ENCODE results near the gene IRGQ.

The IRGQ gene

GRCh38 chr19:43612374-43612773, 16.4 kb upstream of the IRGQ start:
- Histone ChIP-seq H3K27ac (ENCODE audit: low read length, poor library complexity, severe bottlenecking) (no peak overlapping the region), H2BK120ac (ENCODE audit: low read depth, low read length) (no peak overlapping the region), H2AK5ac (ENCODE audit: low read length, severe bottlenecking) (no peak overlapping the region), H2BK12ac (ENCODE audit: low read length in 2 of 2) (no peak overlapping the region), H3K4ac (ENCODE audit: low read depth in 1 of 2, low read length in 2 of 2) (no peak overlapping the region), H4K8ac (ENCODE audit: low read length) (no peak overlapping the region), H3K9ac (ENCODE audit: low read length) (no peak overlapping the region), H3K36me3 (ENCODE audit: control insufficient read depth in 1 of 2, insufficient read depth in 2 of 2, low read depth in 1 of 2, low read length in 2 of 2) (peaks cover 36 to 47% of the 10 kb centered on the region in 2 experiments), H3K4me3 (ENCODE audit: insufficient read depth in 1 of 2, low read depth in 1 of 2, low read length in 2 of 2) (no peak overlapping the region), H3K14ac (ENCODE audit: low read length in 2 of 2) (no peak overlapping the region), H2BK15ac (ENCODE audit: low read depth, poor library complexity, severe bottlenecking) (no peak overlapping the region), H3K4me2 (ENCODE audit: low read length, poor library complexity, severe bottlenecking) (no peak overlapping the region), H3K27me3 (ENCODE audit: control insufficient read depth in 1 of 2, insufficient read depth in 1 of 2, low read length in 2 of 2) (no peaks in the 10 kb centered on the region), H3K23ac (ENCODE audit: low read length in 2 of 2) (no peak overlapping the region), H4K91ac (ENCODE audit: low read length) (no peak overlapping the region), H3K9me3 (ENCODE audit: control insufficient read depth, low read length) (no peaks in the 10 kb centered on the region), H3K18ac (ENCODE audit: low read depth in 1 of 2, low read length in 2 of 2) (no peak overlapping the region), H3K4me1 (ENCODE audit: control insufficient read depth, insufficient read depth, low read depth, low read length) (peaks cover 9% of the 10 kb centered on the region), H3K79me1 (replicated peaks; ENCODE audit: low read length, poor library complexity, severe bottlenecking) (peaks cover 49% of the 10 kb centered on the region), H2AFZ (ENCODE audit: low read depth, low read length) (no peak overlapping the region), H2BK5ac (ENCODE audit: low read depth, low read length, poor library complexity, severe bottlenecking) (no peak overlapping the region)
- 99% methylated on average over 12 of the region's 12 CpGs for WGBS
- DNase-seq: no peak

GRCh38 chr19:43611788-43612187, 15.9 kb upstream of the IRGQ start, which contains the start of gene SRRM5:
SRRM5 (plus strand) TSS chr19:43612088; CDS start chr19:43612122, 34 bp downstream.
- 95% methylated on average over 3 of the region's 3 CpGs for WGBS
- Histone ChIP-seq H4K8ac (ENCODE audit: low read length) (no peak within 1 kb of the TSS), H3K4me2 (ENCODE audit: low read length, poor library complexity, severe bottlenecking) (no peak within 1 kb of the TSS), H2BK15ac (ENCODE audit: low read depth, poor library complexity, severe bottlenecking) (no peak within 1 kb of the TSS), H3K27ac (ENCODE audit: low read length, poor library complexity, severe bottlenecking) (peak within 1 kb of the TSS; percentile 3), H3K4me1 (ENCODE audit: control insufficient read depth, insufficient read depth, low read depth, low read length) (peaks cover 9% of the 10 kb centered on the region), H2BK5ac (ENCODE audit: low read depth, low read length, poor library complexity, severe bottlenecking) (no peak within 1 kb of the TSS), H3K4me3 (ENCODE audit: insufficient read depth in 1 of 2, low read depth in 1 of 2, low read length in 2 of 2) (no peak within 1 kb of the TSS), H3K36me3 (ENCODE audit: control insufficient read depth in 1 of 2, insufficient read depth in 2 of 2, low read depth in 1 of 2, low read length in 2 of 2) (peaks cover 40 to 52% of the 10 kb centered on the region in 2 experiments), H3K9me3 (ENCODE audit: control insufficient read depth, low read length) (no peaks in the 10 kb centered on the region), H3K14ac (ENCODE audit: low read length in 2 of 2) (no peak within 1 kb of the TSS), H2BK120ac (ENCODE audit: low read depth, low read length) (no peak within 1 kb of the TSS), H3K27me3 (ENCODE audit: control insufficient read depth in 1 of 2, insufficient read depth in 1 of 2, low read length in 2 of 2) (no peaks in the 10 kb centered on the region), H3K4ac (ENCODE audit: low read depth in 1 of 2, low read length in 2 of 2) (no peak within 1 kb of the TSS), H3K18ac (ENCODE audit: low read depth in 1 of 2, low read length in 2 of 2) (no peak within 1 kb of the TSS), H4K91ac (ENCODE audit: low read length) (no peak within 1 kb of the TSS), H2AK5ac (ENCODE audit: low read length, severe bottlenecking) (no peak within 1 kb of the TSS), H2AFZ (ENCODE audit: low read depth, low read length) (no peak within 1 kb of the TSS), H3K9ac (ENCODE audit: low read length) (no peak within 1 kb of the TSS), H2BK12ac (ENCODE audit: low read length in 2 of 2) (no peak within 1 kb of the TSS), H3K23ac (ENCODE audit: low read length in 2 of 2) (no peak within 1 kb of the TSS), H3K79me1 (replicated peaks; ENCODE audit: low read length, poor library complexity, severe bottlenecking) (peaks cover 53% of the 10 kb centered on the region)
- DNase-seq: no peak

GRCh38 chr19:43610493-43610892, 14.6 kb upstream of the IRGQ start:
- 40% methylated on average over 3 of the region's 3 CpGs for WGBS
- H2BK5ac ChIP-seq (ENCODE audit: low read depth, low read length, poor library complexity, severe bottlenecking): no peak overlapping the region

GRCh38 chr19:43609872-43610271, 13.9 kb upstream of the IRGQ start:
- peak overlapping the region in 1 of 2 experiments; percentile 53 for H3K4ac ChIP-seq (ENCODE audit: low read depth in 1 of 2, low read length in 2 of 2)
- H2BK15ac ChIP-seq (ENCODE audit: low read depth, poor library complexity, severe bottlenecking): no peak overlapping the region
- WGBS: 83% methylated on average over 7 of the region's 7 CpGs
- H3K79me1 ChIP-seq (replicated peaks; ENCODE audit: low read length, poor library complexity, severe bottlenecking): peaks cover 56% of the 10 kb centered on the region
- no peak overlapping the region for H2BK120ac ChIP-seq (ENCODE audit: low read depth, low read length)
- H3K27ac ChIP-seq (ENCODE audit: low read length, poor library complexity, severe bottlenecking): no peak overlapping the region
- no peak overlapping the region for H3K18ac ChIP-seq (ENCODE audit: low read depth in 1 of 2, low read length in 2 of 2)
- peak overlapping the region in 1 of 2 experiments; percentile 12 for H2BK12ac ChIP-seq (ENCODE audit: low read length in 2 of 2)
- H3K4me3 ChIP-seq (ENCODE audit: insufficient read depth in 1 of 2, low read depth in 1 of 2, low read length in 2 of 2): no peak overlapping the region
- H3K4me1 ChIP-seq (ENCODE audit: control insufficient read depth, insufficient read depth, low read depth, low read length): peaks cover 9% of the 10 kb centered on the region
- peaks cover 47 to 62% of the 10 kb centered on the region in 2 experiments for H3K36me3 ChIP-seq (ENCODE audit: control insufficient read depth in 1 of 2, insufficient read depth in 2 of 2, low read depth in 1 of 2, low read length in 2 of 2)
- H3K9ac ChIP-seq (ENCODE audit: low read length): no peak overlapping the region
- no peaks in the 10 kb centered on the region for H3K27me3 ChIP-seq (ENCODE audit: control insufficient read depth in 1 of 2, insufficient read depth in 1 of 2, low read length in 2 of 2)
- no peak overlapping the region for H2AFZ ChIP-seq (ENCODE audit: low read depth, low read length)
- H3K14ac ChIP-seq (ENCODE audit: low read length in 2 of 2): no peak overlapping the region
- DNase-seq: no peak
- H4K8ac ChIP-seq (ENCODE audit: low read length): no peak overlapping the region
- no peak overlapping the region for H2BK5ac ChIP-seq (ENCODE audit: low read depth, low read length, poor library complexity, severe bottlenecking)
- H3K9me3 ChIP-seq (ENCODE audit: control insufficient read depth, low read length): no peaks in the 10 kb centered on the region
- no peak overlapping the region for H4K91ac ChIP-seq (ENCODE audit: low read length)
- H3K4me2 ChIP-seq (ENCODE audit: low read length, poor library complexity, severe bottlenecking): no peak overlapping the region
- peak overlapping the region; percentile 24 for H2AK5ac ChIP-seq (ENCODE audit: low read length, severe bottlenecking)
- H3K23ac ChIP-seq (ENCODE audit: low read length in 2 of 2): no peak overlapping the region

More at GRCh38 chr19:43610493-43610892, 14.6 kb upstream of the IRGQ start:
- Histone ChIP-seq H2BK15ac (ENCODE audit: low read depth, poor library complexity, severe bottlenecking) (no peak overlapping the region), H3K9ac (ENCODE audit: low read length) (no peak overlapping the region), H2AFZ (ENCODE audit: low read depth, low read length) (no peak overlapping the region), H3K9me3 (ENCODE audit: control insufficient read depth, low read length) (no peaks in the 10 kb centered on the region), H3K79me1 (replicated peaks; ENCODE audit: low read length, poor library complexity, severe bottlenecking) (peaks cover 57% of the 10 kb centered on the region), H4K8ac (ENCODE audit: low read length) (no peak overlapping the region), H3K4ac (ENCODE audit: low read depth in 1 of 2, low read length in 2 of 2) (no peak overlapping the region), H2BK120ac (ENCODE audit: low read depth, low read length) (no peak overlapping the region), H3K27me3 (ENCODE audit: control insufficient read depth in 1 of 2, insufficient read depth in 1 of 2, low read length in 2 of 2) (no peaks in the 10 kb centered on the region), H3K4me1 (ENCODE audit: control insufficient read depth, insufficient read depth, low read depth, low read length) (peaks cover 9% of the 10 kb centered on the region), H3K4me3 (ENCODE audit: insufficient read depth in 1 of 2, low read depth in 1 of 2, low read length in 2 of 2) (no peak overlapping the region), H2BK12ac (ENCODE audit: low read length in 2 of 2) (no peak overlapping the region), H3K36me3 (ENCODE audit: control insufficient read depth in 1 of 2, insufficient read depth in 2 of 2, low read depth in 1 of 2, low read length in 2 of 2) (peaks cover 47 to 61% of the 10 kb centered on the region in 2 experiments), H3K27ac (ENCODE audit: low read length, poor library complexity, severe bottlenecking) (peak overlapping the region; percentile 13), H3K4me2 (ENCODE audit: low read length, poor library complexity, severe bottlenecking) (no peak overlapping the region), H3K14ac (ENCODE audit: low read length in 2 of 2) (no peak overlapping the region), H4K91ac (ENCODE audit: low read length) (no peak overlapping the region), H2AK5ac (ENCODE audit: low read length, severe bottlenecking) (no peak overlapping the region), H3K23ac (ENCODE audit: low read length in 2 of 2) (no peak overlapping the region), H3K18ac (ENCODE audit: low read depth in 1 of 2, low read length in 2 of 2) (no peak overlapping the region)
- peak; percentile 60 for DNase-seq

Data from mesenchymal stem cell (in vitro differentiated cells and primary cell).